B cell (primary cell): Measurements from ENCODE around the gene GREM1. TPM values are rescaled to one million over a fixed set of nuclear protein-coding genes. Genes with fewer than 3 reads are reported as not detected.

Experiments used
- ATAC-seq: fragments of 200-7000 bp; cut with Tn5 transposase; one replicate; pipeline ENCODE4 v1.10.0; 2021; ENCODE audit warnings: low read depth, mild to moderate bottlenecking, moderate number of reproducible peaks, moderate library complexity
- CTCF ChIA-PET: fragments of 350-600 bp; sonication (Branson Sonifier 250); formaldehyde crosslinking; loops from one replicate; lab custom pipeline; 2021; ENCODE audit warnings: antibody characterized with exemption, inconsistent platforms; lab: Charles Lee
- POLR2A ChIA-PET: fragments of 350-600 bp; sonication (Branson Sonifier 250); formaldehyde crosslinking; loops from one replicate; lab custom pipeline; 2021; ENCODE audit warnings: antibody characterized with exemption; lab: Charles Lee
- DNase-seq: peaks from one replicate; pipeline ENCODE4 v3.0.0; 2013
- H2AFZ ChIP-seq: 2 replicates; pipeline ENCODE4 v1.6.1; 2012; ENCODE audit warnings: mild to moderate bottlenecking, low read depth, low read length; ENCODE audit not compliant: insufficient read depth, poor library complexity, severe bottlenecking
- H3K27ac ChIP-seq, 2 donors: 1 replicate in 1 of 2; 2 replicates in 1 of 2; pipeline ENCODE4 v1.5.1; 2012 to 2013; ENCODE audit warnings: low read length in 2 of 2, mild to moderate bottlenecking in 2 of 2, moderate library complexity in 1 of 2
- H3K27me3 ChIP-seq, 4 experiments: fragments of 200-600 bp in 1 of 4; sonication (generic) in 1 of 4; replicated peaks in 1 of 4; 1 replicate in 2 of 4; 2 replicates in 2 of 4; pipeline versions ENCODE4 v1.6.1 to v1.7.0; 2013 to 2016; ENCODE audit warnings: low read length in 3 of 4, mild to moderate bottlenecking in 2 of 4, mixed read lengths in 1 of 4, moderate library complexity in 1 of 4; ENCODE audit not compliant: insufficient read depth in 4 of 4, control insufficient read depth in 3 of 4; ENCODE audit errors: control extremely low read depth in 1 of 4
- H3K36me3 ChIP-seq, 2 experiments: replicated peaks in 1 of 2; 1 replicate in 1 of 2; 2 replicates in 1 of 2; pipeline versions ENCODE4 v1.6.1 to v1.7.1; 2013; ENCODE audit warnings: low read length in 1 of 2; ENCODE audit not compliant: insufficient read depth in 2 of 2, control insufficient read depth in 1 of 2; ENCODE audit errors: control extremely low read depth in 1 of 2, extremely low read depth in 1 of 2
- H3K4me1 ChIP-seq, 2 donors: fragments of 200-600 bp in 1 of 2; sonication (generic) in 1 of 2; 1 replicate in 1 of 2; 2 replicates in 1 of 2; pipeline versions ENCODE4 v1.5.1 to v1.6.1; 2013 to 2017; ENCODE audit warnings: low read length in 2 of 2; ENCODE audit not compliant: control insufficient read depth in 2 of 2, insufficient read depth in 2 of 2
- H3K4me2 ChIP-seq: replicated peaks from 2 replicates; pipeline ENCODE3; 2012; ENCODE audit warnings: mild to moderate bottlenecking, low read depth, low read length; ENCODE audit not compliant: poor library complexity, severe bottlenecking
- H3K4me3 ChIP-seq, 5 experiments: fragments of 200-600 bp in 1 of 5; sonication (generic) in 1 of 5; 1 replicate in 3 of 5; 2 replicates in 2 of 5; pipeline versions ENCODE4 v1.5.1 to v1.7.0; 2011 to 2016; ENCODE audit warnings: low read length in 4 of 5, mild to moderate bottlenecking in 4 of 5, low read depth in 2 of 5, control low read depth in 1 of 5, moderate library complexity in 1 of 5; ENCODE audit not compliant: insufficient read depth in 1 of 5; ENCODE audit errors: control extremely low read depth in 1 of 5, extremely low read depth in 1 of 5
- H3K79me2 ChIP-seq: fragments of 200-600 bp; sonication (generic); one replicate; pipeline ENCODE4 v1.6.0; 2016; ENCODE audit warnings: low read length; ENCODE audit not compliant: control insufficient read depth, insufficient read depth
- H3K9ac ChIP-seq: fragments of 200-600 bp; sonication (generic); 2 replicates; pipeline ENCODE4 v1.6.1; 2017; ENCODE audit warnings: mild to moderate bottlenecking, low read length, moderate library complexity
- H3K9me3 ChIP-seq, 3 donors: one replicate each; pipeline versions ENCODE4 v1.6.1 to v1.7.1; 2013; ENCODE audit warnings: low read length in 2 of 3; ENCODE audit not compliant: control insufficient read depth in 2 of 3, insufficient read depth in 1 of 3; ENCODE audit errors: control extremely low read depth in 1 of 3
- H4K20me1 ChIP-seq: 2 replicates; pipeline ENCODE4 v1.6.0; 2012; ENCODE audit warnings: mild to moderate bottlenecking, low read length; ENCODE audit not compliant: insufficient read depth, control insufficient read depth, poor library complexity, severe bottlenecking
- H3K27ac Mint-ChIP-seq: one replicate; pipeline ENCODE4 v1.8.0; 2021; ENCODE audit warnings: mixed read lengths
- H3K27me3 Mint-ChIP-seq: one replicate; pipeline ENCODE4 v1.8.0; 2021; ENCODE audit warnings: mixed read lengths
- H3K4me1 Mint-ChIP-seq: one replicate; pipeline ENCODE4 v1.8.0; 2021; ENCODE audit warnings: mixed read lengths
- H3K4me3 Mint-ChIP-seq: one replicate; pipeline ENCODE4 v1.8.0; 2021; ENCODE audit warnings: mixed read lengths
- H3K9me3 Mint-ChIP-seq: one replicate; pipeline ENCODE4 v1.8.0; 2022; ENCODE audit warnings: mixed read lengths; ENCODE audit not compliant: insufficient read depth
- EZH2 ChIP-seq: IDR thresholded peaks from 2 replicates; pipeline ENCODE4 v1.6.1; 2012; ENCODE audit warnings: borderline replicate concordance, low read depth, mild to moderate bottlenecking, moderate library complexity, low read length; ENCODE audit not compliant: insufficient read depth, poor library complexity, severe bottlenecking
- WGBS: methylation state at CpG from one replicate; pipeline ENCODE4 v1.1.5; 2013; ENCODE audit warnings: missing lambda C conversion rate; ENCODE audit not compliant: insufficient coverage; 5-methylcytosine and 5-hydroxymethylcytosine counted together
- intact Hi-C: fragments of 100-400 bp; cut with micrococcal nuclease; formaldehyde crosslinking; loops from one replicate; pipeline ENCODE4 v1.10.0; 2022
- polyA plus RNA-seq: library from polyadenylated mRNA; depleted of rRNA; stranded (reverse); fragments of >200 nt; gene quantifications from 2 replicates; pipeline ENCODE4 v1.2.3, GENCODE V29; 2012
- total RNA-seq, 2 donors: library from RNA; stranded (reverse); fragments of 120-200 nt in 1 of 2; gene quantifications; 1 replicate in 1 of 2; 2 replicates in 1 of 2; pipeline versions ENCODE4 v1.2.3 to v1.2.4, GENCODE V29; 2013 to 2022
- TF ChIP-seq, protein P1 (sequence below): fragments of 200-600 bp; IDR thresholded peaks from one replicate; pipeline ENCODE4 v1.8.0; 2022; ENCODE audit warnings: antibody characterized with exemption, mild to moderate bottlenecking

GREM1 gene
- total and polyA plus RNA-seq, 2 donors (not counting 1 experiment from before 2014, with no cell fraction given): not detected

DNA sequence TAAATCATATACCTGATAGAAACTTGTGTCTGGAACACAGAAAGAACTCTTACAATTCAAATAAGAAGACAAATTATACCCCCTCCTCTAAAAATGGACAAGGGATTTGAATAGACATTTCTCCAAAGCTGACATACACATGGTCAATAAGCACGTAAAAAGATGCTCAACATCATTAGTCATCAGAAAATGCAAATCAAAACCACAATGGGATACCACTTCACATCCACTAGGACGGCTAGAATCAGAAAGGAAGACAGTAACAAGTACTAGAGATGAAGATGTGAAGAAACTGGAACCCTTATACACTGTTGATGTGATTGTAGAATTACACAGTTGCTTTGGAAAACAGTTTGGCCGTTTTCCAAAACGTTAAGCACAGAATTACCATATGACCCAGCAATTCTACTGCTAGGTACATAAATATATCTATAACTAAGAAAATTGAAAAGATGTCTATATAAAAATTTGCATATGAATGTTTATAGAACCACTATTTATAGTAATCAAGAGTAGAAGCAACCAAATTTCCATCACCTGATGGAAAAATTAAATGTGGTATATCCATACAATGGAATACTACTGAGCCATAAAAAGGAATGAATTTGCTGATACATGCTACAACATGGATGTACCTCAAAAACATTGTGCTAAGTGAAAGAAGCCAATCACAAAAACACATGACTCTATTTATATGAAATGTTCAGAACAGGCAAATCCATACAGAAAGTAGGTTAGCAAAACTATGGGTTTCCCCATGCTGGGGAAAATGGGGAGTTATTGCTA lies 60.8 kb downstream of the GREM1 start:
- no peaks in the 10 kb centered on the region for H3K36me3 ChIP-seq
- H3K4me1 ChIP-seq: no peaks in the 10 kb centered on the region
- no peak overlapping the region for H3K4me2 ChIP-seq
- Mint-ChIP-seq H3K9me3 (peaks cover 3% of the 10 kb centered on the region), H3K4me3 (no peak overlapping the region), H3K4me1 (no peaks in the 10 kb centered on the region), H3K27me3 (peaks cover 14% of the 10 kb centered on the region), H3K27ac (no peak overlapping the region)
- WGBS: no CpG with 5 or more reads among the region's 4 CpGs
- DNase-seq (no peak), ATAC-seq (no peak)
- no peaks in the 10 kb centered on the region for H4K20me1 ChIP-seq
- H3K4me3 ChIP-seq: no peak overlapping the region
- no peak overlapping the region for H2AFZ ChIP-seq
- intact Hi-C loops: no loop called here
- TF ChIP-seq, protein P1, sequence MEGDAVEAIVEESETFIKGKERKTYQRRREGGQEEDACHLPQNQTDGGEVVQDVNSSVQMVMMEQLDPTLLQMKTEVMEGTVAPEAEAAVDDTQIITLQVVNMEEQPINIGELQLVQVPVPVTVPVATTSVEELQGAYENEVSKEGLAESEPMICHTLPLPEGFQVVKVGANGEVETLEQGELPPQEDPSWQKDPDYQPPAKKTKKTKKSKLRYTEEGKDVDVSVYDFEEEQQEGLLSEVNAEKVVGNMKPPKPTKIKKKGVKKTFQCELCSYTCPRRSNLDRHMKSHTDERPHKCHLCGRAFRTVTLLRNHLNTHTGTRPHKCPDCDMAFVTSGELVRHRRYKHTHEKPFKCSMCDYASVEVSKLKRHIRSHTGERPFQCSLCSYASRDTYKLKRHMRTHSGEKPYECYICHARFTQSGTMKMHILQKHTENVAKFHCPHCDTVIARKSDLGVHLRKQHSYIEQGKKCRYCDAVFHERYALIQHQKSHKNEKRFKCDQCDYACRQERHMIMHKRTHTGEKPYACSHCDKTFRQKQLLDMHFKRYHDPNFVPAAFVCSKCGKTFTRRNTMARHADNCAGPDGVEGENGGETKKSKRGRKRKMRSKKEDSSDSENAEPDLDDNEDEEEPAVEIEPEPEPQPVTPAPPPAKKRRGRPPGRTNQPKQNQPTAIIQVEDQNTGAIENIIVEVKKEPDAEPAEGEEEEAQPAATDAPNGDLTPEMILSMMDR: no peak
- no peak for TF ChIP-seq EZH2
- no peaks in the 10 kb centered on the region for H3K79me2 ChIP-seq
- no peak overlapping the region for H3K27ac ChIP-seq
- H3K9ac ChIP-seq: no peak overlapping the region
- ChIA-PET POLR2A (no interaction called here), CTCF (no interaction called here)
- H3K9me3 ChIP-seq: peaks cover 0 to 8% (median 3%) of the 10 kb centered on the region in 3 donors
- no peaks in the 10 kb centered on the region for H3K27me3 ChIP-seq

DNA sequence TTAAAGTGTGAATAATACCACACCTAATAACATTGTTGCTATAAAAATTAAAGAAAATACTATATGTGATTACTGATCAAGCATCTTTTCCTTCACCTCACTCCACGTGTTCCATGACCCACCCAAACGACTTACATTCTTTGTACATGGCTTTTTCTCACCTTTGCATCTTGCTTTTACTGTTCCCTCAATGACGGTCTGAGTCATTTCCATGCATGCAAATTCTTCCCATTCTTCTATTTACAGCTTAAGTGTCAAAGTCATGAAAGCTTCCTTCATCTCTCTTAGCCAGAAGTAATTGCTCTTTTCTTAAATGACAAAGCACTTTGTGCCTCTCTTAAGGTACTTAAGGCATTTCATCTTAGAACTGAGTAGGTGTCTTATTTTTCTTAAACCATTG lies 64.0 kb downstream of the GREM1 start:
- WGBS: 77% methylated on average over 3 of the region's 3 CpGs
- ATAC-seq: no peak

More for the DNA sequence above, 64.0 kb downstream of the GREM1 start:
- Histone ChIP-seq H3K4me2 (no peak overlapping the region), H4K20me1 (no peaks in the 10 kb centered on the region), H3K4me3 (no peak overlapping the region), H3K27me3 (no peaks in the 10 kb centered on the region), H3K9ac (no peak overlapping the region), H3K4me1 (no peaks in the 10 kb centered on the region), H2AFZ (no peak overlapping the region), H3K9me3 (peaks cover 0 to 8% (median 3%) of the 10 kb centered on the region in 3 donors), H3K79me2 (no peaks in the 10 kb centered on the region), H3K27ac (no peak overlapping the region), H3K36me3 (no peaks in the 10 kb centered on the region)
- H3K27me3 Mint-ChIP-seq: peaks cover 13% of the 10 kb centered on the region
- ChIA-PET CTCF (no interaction called here), POLR2A (no interaction called here)
- intact Hi-C loops: no loop called here
- peaks cover 3% of the 10 kb centered on the region for H3K9me3 Mint-ChIP-seq
- TF ChIP-seq EZH2: no peak
- TF ChIP-seq, protein P1: no peak
- no peak for DNase-seq
- H3K27ac Mint-ChIP-seq: no peak overlapping the region
- no peaks in the 10 kb centered on the region for H3K4me1 Mint-ChIP-seq
- no peak overlapping the region for H3K4me3 Mint-ChIP-seq
